Motor neuron (in vitro differentiated cells): Measurements from ENCODE around the gene A2ML1. TPM values are rescaled to one million over a fixed set of nuclear protein-coding genes. Genes with fewer than 3 reads are reported as not detected.
"Not testable (repeated sequence)": the region's sequence is repeated elsewhere in the genome, so short reads cannot be mapped to it uniquely, and the experiment has no call there.

Source experiments
- ATAC-seq, 8 experiments: fragments of 200-7000 bp; cut with Tn5 transposase; replicated peaks in 6 of 8; 2 replicates each; pipeline ENCODE4 v1.8.0; 2021; ENCODE audit warnings: mild to moderate bottlenecking in 8 of 8, moderate library complexity in 8 of 8
- H3K27ac ChIP-seq, 2 donors: fragments of 250-450 bp; sonication (Bioruptor Pico); 2 replicates each; pipeline ENCODE4 v1.9.0; 2021; ENCODE audit warnings: antibody characterized with exemption in 2 of 2, mild to moderate bottlenecking in 2 of 2, moderate library complexity in 1 of 2
- H3K4me1 ChIP-seq, 2 donors: fragments of 250-450 bp; sonication (Bioruptor Pico); replicated peaks in 1 of 2; 2 replicates each; pipeline ENCODE4 v1.6.1; 2021; ENCODE audit warnings: antibody characterized with exemption in 2 of 2, mild to moderate bottlenecking in 2 of 2, moderate library complexity in 1 of 2
- H3K4me3 ChIP-seq, 5 donors: fragments of 250-450 bp; sonication (Bioruptor Pico); 2 replicates each; pipeline ENCODE4 v1.9.0; 2021; ENCODE audit warnings: antibody characterized with exemption in 5 of 5, mild to moderate bottlenecking in 5 of 5, moderate library complexity in 4 of 5
- WGBS, 10 experiments: fragments of 450-650 bp; shearing (Covaris generic); methylation state at CpG; one replicate each; pipeline ENCODE4 v1.0.0; 2022; 5-methylcytosine and 5-hydroxymethylcytosine counted together
- in situ Hi-C, 9 experiments: fragments of 400-800 bp; cut with MboI; loops; one replicate each; pipeline ENCODE4 v1.15.0; 2021; ENCODE audit warnings: low sequenced_read_pairs in 9 of 9, low pct_unique_long_range_greater_than_20kb in 2 of 9; ENCODE audit not compliant: unreplicated experiment in 9 of 9
- total RNA-seq, 8 experiments: library from RNA; unstranded; fragments of 300-600 nt; gene quantifications; 2 replicates each; pipeline versions ENCODE4 v1.2.3 to v1.2.4, GENCODE V29; 2022

The A2ML1 gene
- total RNA-seq, 8 experiments from 2014 or later = 0.33 to 1.7 (median 0.55) TPM; not detected in 1

GRCh38 chr12:8876887-8877286 is 54.5 kb downstream of the A2ML1 start:
- peak in 3 of 8 experiments; percentile 21 to 53 (median 44) for ATAC-seq
- H3K27ac ChIP-seq = no peak overlapping the region
- H3K4me3 ChIP-seq = no peak overlapping the region
- WGBS, 10 experiments = 0 to 40% (median 5%) methylated on average over 1 to 4 of the region's 4 CpGs; no CpG with 5 or more reads in 1 of the 10 experiments
- H3K4me1 ChIP-seq = peaks cover 0 to 13% of the 10 kb centered on the region in 2 donors
- in situ Hi-C loops = loop anchor here in 7 of 9 experiments (25.0 kb wide), 2 partner anchors 190 to 215 kb away; partner anchors contain the start of genes RIMKLB (in 6 of the 7) and MFAP5 (in 1 of the 7)

GRCh38 chr12:8886502-8887284 is 64.3 kb downstream of the A2ML1 start:
- no peaks in the 10 kb centered on the region for H3K4me1 ChIP-seq
- H3K27ac ChIP-seq = no peak overlapping the region
- no peak for ATAC-seq
- in situ Hi-C loops = loop anchor here in 8 of 9 experiments (10.0 to 25.0 kb wide), 3 partner anchors 199 to 224 kb away; partner anchors contain the start of genes RIMKLB (in 6 of the 8) and MFAP5 (in 1 of the 8)
- WGBS, 10 experiments = 10 to 100% (median 85%) methylated on average over 1 to 6 of the region's 6 CpGs
- H3K4me3 ChIP-seq = no peak overlapping the region

GRCh38 chr12:8887285-8887715 is 64.9 kb downstream of the A2ML1 start:
- 65 to 100% (median 96%) methylated on average over 1 to 4 of the region's 4 CpGs for WGBS, 10 experiments

GRCh38 chr12:8890313-8891085 is 68.1 kb downstream of the A2ML1 start:
- H3K4me1 ChIP-seq = no peaks in the 10 kb centered on the region
- peak overlapping the region in 3 of 5 donors; percentile 9 to 30 (median 19) for H3K4me3 ChIP-seq
- 15 to 63% (median 29%) methylated on average over 3 to 14 of the region's 14 CpGs for WGBS, 10 experiments
- ATAC-seq = peak; percentile 52 to 93 (median 76)
- in situ Hi-C loops = loop anchor here in 7 of 9 experiments (25.0 kb wide), 2 partner anchors 203 to 228 kb away; partner anchors contain the start of genes RIMKLB (in 6 of the 7) and MFAP5 (in 1 of the 7)
- H3K27ac ChIP-seq = no peak overlapping the region

More at GRCh38 chr12:8887285-8887715, 64.9 kb downstream of the A2ML1 start:
- no peak for ATAC-seq
- Histone ChIP-seq H3K4me1 (no peaks in the 10 kb centered on the region), H3K27ac (no peak overlapping the region), H3K4me3 (no peak overlapping the region)
- in situ Hi-C loops = loop anchor here in 8 of 9 experiments (10.0 to 25.0 kb wide), 3 partner anchors 200 to 225 kb away; partner anchors contain the start of genes RIMKLB (in 6 of the 8) and MFAP5 (in 1 of the 8)

- Histone ChIP-seq H3K27ac (no peak overlapping the region), H3K4me3 (no peak overlapping the region), H3K4me1 (no peaks in the 10 kb centered on the region)
- ATAC-seq = no peak
- in situ Hi-C loops = loop anchor here in 7 of 9 experiments (25.0 kb wide), 2 partner anchors 205 to 230 kb away; partner anchors contain the start of genes RIMKLB (in 6 of the 7) and MFAP5 (in 1 of the 7)
- 87 to 100% (median 100%) methylated on average over 1 to 3 of the region's 3 CpGs; no CpG with 5 or more reads in 1 of the 10 experiments for WGBS, 10 experiments
Observed at GRCh38 chr12:8891976-8892375, 69.6 kb downstream of the A2ML1 start.

- Histone ChIP-seq H3K4me1 (no peaks in the 10 kb centered on the region), H3K4me3 (no peak overlapping the region), H3K27ac (no peak overlapping the region)
- peak in 1 of 8 experiments; percentile 19 for ATAC-seq
- in situ Hi-C loops = loop anchor here in 7 of 9 experiments (25.0 kb wide), 2 partner anchors 207 to 232 kb away; partner anchors contain the start of genes RIMKLB (in 6 of the 7) and MFAP5 (in 1 of the 7)
Observed at GRCh38 chr12:8894378-8894777, 72.0 kb downstream of the A2ML1 start.

- H3K4me3 ChIP-seq = no peak overlapping the region
- H3K4me1 ChIP-seq = no peaks in the 10 kb centered on the region
- WGBS, 10 experiments = 0 to 86% (median 38%) methylated on average over 1 of the region's 1 CpG; no CpG with 5 or more reads in 2 of the 10 experiments
- no peak for ATAC-seq
- H3K27ac ChIP-seq = no peak overlapping the region
- in situ Hi-C loops = loop anchor here in 7 of 9 experiments (25.0 kb wide), 2 partner anchors 208 to 233 kb away; partner anchors contain the start of genes RIMKLB (in 6 of the 7) and MFAP5 (in 1 of the 7)
Observed at GRCh38 chr12:8894986-8895385, 72.6 kb downstream of the A2ML1 start.

GRCh38 chr12:8897081-8897480 is 74.7 kb downstream of the A2ML1 start:
- no peak overlapping the region for H3K4me3 ChIP-seq
- H3K27ac ChIP-seq = no peak overlapping the region
- WGBS, 10 experiments = 8 to 100% (median 76%) methylated on average over 2 to 7 of the region's 7 CpGs; no CpG with 5 or more reads in 3 of the 10 experiments
- in situ Hi-C loops = loop anchor here in 7 of 9 experiments (25.0 kb wide), 2 partner anchors 210 to 235 kb away; partner anchors contain the start of genes RIMKLB (in 6 of the 7) and MFAP5 (in 1 of the 7)
- no peak for ATAC-seq
- no peaks in the 10 kb centered on the region for H3K4me1 ChIP-seq

GRCh38 chr12:8899830-8900229 is 77.4 kb downstream of the A2ML1 start:
- 20 to 100% (median 82%) methylated on average over 2 to 4 of the region's 6 CpGs; no CpG with 5 or more reads in 1 of the 10 experiments for WGBS, 10 experiments
- Histone ChIP-seq H3K27ac (no peak overlapping the region), H3K4me1 (no peaks in the 10 kb centered on the region), H3K4me3 (no peak overlapping the region)
- in situ Hi-C loops = loop anchor here in 7 of 9 experiments (25.0 kb wide), 2 partner anchors 213 to 238 kb away; partner anchors contain the start of genes RIMKLB (in 6 of the 7) and MFAP5 (in 1 of the 7)
- ATAC-seq = no peak

- ATAC-seq, in situ Hi-C loops, H3K4me1 ChIP-seq, H3K27ac ChIP-seq, H3K4me3 ChIP-seq: not testable (repeated sequence)
- WGBS, 10 experiments = 20 to 100% (median 93%) methylated on average over 1 to 5 of the region's 5 CpGs; no CpG with 5 or more reads in 1 of the 10 experiments
Observed at GRCh38 chr12:8902703-8903102, 80.3 kb downstream of the A2ML1 start.

- in situ Hi-C loops = no loop called here
- no peak overlapping the region for H3K27ac ChIP-seq
- H3K4me1 ChIP-seq = no peaks in the 10 kb centered on the region
- 0 to 92% (median 81%) methylated on average over 1 to 3 of the region's 3 CpGs; no CpG with 5 or more reads in 2 of the 10 experiments for WGBS, 10 experiments
- no peak overlapping the region for H3K4me3 ChIP-seq
- no peak for ATAC-seq
Observed at GRCh38 chr12:8903646-8904045, 81.2 kb downstream of the A2ML1 start.

- Histone ChIP-seq H3K4me3 (no peak overlapping the region), H3K27ac (no peak overlapping the region), H3K4me1 (no peaks in the 10 kb centered on the region)
- in situ Hi-C loops = no loop called here
- ATAC-seq = no peak
Observed at GRCh38 chr12:8904665-8905064, 82.2 kb downstream of the A2ML1 start.
